ENCODE measurements around the gene LGMN. TPM values are rescaled to one million over a fixed set of nuclear protein-coding genes. Genes with fewer than 3 reads are reported as not detected.

The LGMN gene
- total RNA-seq, 2 donors from 2014 or later: 20.8 to 41.8 TPM

DNA sequence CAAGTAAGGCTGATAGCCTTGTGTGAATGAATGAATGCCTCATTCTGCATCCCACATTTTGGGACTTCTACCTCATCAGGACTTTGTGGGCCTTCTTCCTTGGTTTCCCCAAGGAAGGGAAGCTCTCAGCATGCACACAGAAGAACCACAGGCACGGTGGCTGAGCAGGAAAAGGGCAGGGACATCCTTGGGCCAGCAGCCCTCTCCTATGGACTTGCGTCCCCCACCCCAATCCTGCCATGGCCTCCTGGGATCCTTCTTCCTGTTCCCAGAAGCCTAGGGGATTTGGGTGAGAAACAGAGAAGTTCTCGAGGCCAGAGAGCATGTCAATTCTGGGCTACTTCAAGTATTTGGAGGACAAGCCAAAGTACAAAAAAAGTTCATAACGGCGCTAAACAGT is 69.7 kb downstream of the LGMN start:
- Histone ChIP-seq H3K9me3 (no peaks in the 10 kb centered on the region), H3K27me3 (no peaks in the 10 kb centered on the region), H3K4me3 (no peak overlapping the region), H3K27ac (no peak overlapping the region), H3K36me3 (replicated peaks in 1 of 2; ENCODE audit: insufficient read depth in 1 of 2, low read depth in 2 of 2) (no peaks in the 10 kb centered on the region), H3K4me1 (no peaks in the 10 kb centered on the region)
- no peak for TF ChIP-seq POLR2A (IDR thresholded peaks at IDR 0.05)
- TF ChIP-seq CTCF (IDR thresholded peaks at IDR 0.05): no peak
- WGBS, 2 donors: 67 to 69% methylated on average over 5 of the region's 5 CpGs
- ATAC-seq (no peak), DNase-seq (no peak)
- intact Hi-C loops (cut with DNase I): no loop called here

DNA sequence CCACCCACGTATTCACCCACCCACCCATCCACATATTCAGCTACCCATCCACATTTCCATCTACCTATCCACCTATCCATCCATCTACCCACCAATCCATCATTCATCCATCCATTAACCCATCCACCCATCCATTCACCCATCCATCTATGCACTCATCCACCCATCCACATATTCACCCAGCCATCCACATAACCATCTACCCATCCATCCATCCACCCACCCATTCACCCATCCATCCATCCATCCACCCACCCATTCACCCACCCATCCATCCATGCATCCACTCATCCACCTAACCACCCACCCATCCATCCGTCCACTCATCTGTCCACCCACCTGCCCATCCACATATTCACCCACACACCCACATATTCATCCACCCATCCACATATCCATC is 70.5 kb downstream of the LGMN start:
- no peak overlapping the region for H3K4me3 ChIP-seq
- no peaks in the 10 kb centered on the region for H3K9me3 ChIP-seq
- H3K27me3 ChIP-seq: no peaks in the 10 kb centered on the region
- DNase-seq: no peak
- H3K4me1 ChIP-seq: no peaks in the 10 kb centered on the region
- no peak for TF ChIP-seq CTCF (IDR thresholded peaks at IDR 0.05)
- TF ChIP-seq POLR2A (IDR thresholded peaks at IDR 0.05): no peak
- H3K27ac ChIP-seq: no peak overlapping the region
- H3K36me3 ChIP-seq (replicated peaks in 1 of 2; ENCODE audit: insufficient read depth in 1 of 2, low read depth in 2 of 2): no peaks in the 10 kb centered on the region
- intact Hi-C loops (cut with DNase I): no loop called here
- no peak for ATAC-seq
- WGBS, 2 donors: 67 to 77% methylated on average over 2 of the region's 2 CpGs

DNA sequence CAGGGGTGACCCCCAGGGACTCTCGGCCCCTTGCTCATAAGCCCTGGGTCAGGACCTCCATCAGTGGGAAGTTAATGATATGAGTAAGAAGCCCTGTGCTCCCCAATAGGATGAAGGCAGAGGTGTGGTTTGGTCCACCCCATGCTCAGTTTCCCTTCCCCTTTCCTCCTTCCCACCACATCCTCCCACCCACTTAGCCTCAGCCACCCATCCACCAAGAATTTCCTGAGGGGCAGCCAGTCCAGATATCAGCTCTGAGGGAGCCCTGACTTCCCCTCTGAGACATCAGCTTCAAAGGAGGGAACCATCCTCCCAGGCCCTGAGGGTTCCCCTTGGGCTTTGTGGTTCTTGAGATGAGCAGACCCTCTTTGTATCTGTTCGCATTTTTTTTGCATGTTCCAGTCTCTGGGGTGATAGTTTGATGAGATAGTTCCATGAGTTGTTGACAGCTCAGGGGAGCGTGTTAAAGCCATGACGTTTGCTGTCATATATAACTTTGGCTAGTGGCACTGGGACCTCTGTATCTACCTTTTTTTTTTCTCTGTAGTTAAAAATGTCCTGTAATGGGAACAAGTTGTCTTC is 71.2 kb downstream of the LGMN start:
- H3K36me3 ChIP-seq (replicated peaks in 1 of 2; ENCODE audit: insufficient read depth in 1 of 2, low read depth in 2 of 2): no peaks in the 10 kb centered on the region
- 61 to 81% methylated on average over 4 of the region's 4 CpGs for WGBS, 2 donors
- DNase-seq: no peak

DNA sequence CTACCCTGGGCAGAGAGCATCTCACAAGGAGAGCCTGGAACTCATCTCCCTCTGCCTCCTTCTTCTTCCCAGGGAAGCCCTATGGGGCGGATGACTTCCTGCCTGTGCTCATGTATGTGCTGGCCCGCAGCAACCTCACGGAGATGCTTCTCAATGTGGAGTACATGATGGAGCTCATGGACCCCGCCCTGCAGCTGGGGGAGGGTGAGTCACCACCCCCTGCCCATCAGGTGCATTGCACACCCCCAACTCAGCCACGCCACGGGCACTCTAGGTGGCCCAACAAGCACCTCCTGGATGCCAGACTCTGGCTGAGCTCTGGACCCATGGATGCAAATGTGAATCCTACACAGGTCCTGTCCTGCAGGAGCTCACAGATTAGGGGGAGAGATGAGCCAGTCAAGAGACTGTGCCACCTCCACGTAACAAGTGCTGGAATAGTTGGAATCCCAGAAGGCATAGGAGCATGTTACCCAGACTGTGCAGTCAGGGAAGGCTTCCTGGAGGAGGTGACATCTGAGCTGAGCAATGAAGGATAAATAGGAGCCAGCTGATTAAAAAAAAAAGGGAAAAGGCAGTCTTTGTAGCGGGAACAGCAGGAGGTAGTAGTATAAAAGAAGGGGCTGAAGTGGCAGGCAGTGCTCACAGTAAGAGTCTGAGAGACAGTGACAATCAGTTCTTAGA is 71.9 kb downstream of the LGMN start:
- Histone ChIP-seq H3K4me1 (no peaks in the 10 kb centered on the region), H3K9me3 (no peaks in the 10 kb centered on the region), H3K27me3 (no peaks in the 10 kb centered on the region), H3K27ac (no peak overlapping the region), H3K4me3 (no peak overlapping the region), H3K36me3 (replicated peaks in 1 of 2; ENCODE audit: insufficient read depth in 1 of 2, low read depth in 2 of 2) (no peaks in the 10 kb centered on the region)
- WGBS, 2 donors: 81 to 84% methylated on average over 8 of the region's 8 CpGs
- no peak for TF ChIP-seq CTCF (IDR thresholded peaks at IDR 0.05)
- no peak for TF ChIP-seq POLR2A (IDR thresholded peaks at IDR 0.05)
- intact Hi-C loops (cut with DNase I): no loop called here
- ATAC-seq (no peak), DNase-seq (no peak)

More for the DNA sequence above, 71.2 kb downstream of the LGMN start:
- H3K4me1 ChIP-seq: no peaks in the 10 kb centered on the region
- intact Hi-C loops (cut with DNase I): no loop called here
- H3K9me3 ChIP-seq: no peaks in the 10 kb centered on the region
- ATAC-seq: no peak
- no peaks in the 10 kb centered on the region for H3K27me3 ChIP-seq
- no peak overlapping the region for H3K4me3 ChIP-seq
- no peak overlapping the region for H3K27ac ChIP-seq
- TF ChIP-seq CTCF (IDR thresholded peaks at IDR 0.05) (no peak), POLR2A (IDR thresholded peaks at IDR 0.05) (no peak)

DNA sequence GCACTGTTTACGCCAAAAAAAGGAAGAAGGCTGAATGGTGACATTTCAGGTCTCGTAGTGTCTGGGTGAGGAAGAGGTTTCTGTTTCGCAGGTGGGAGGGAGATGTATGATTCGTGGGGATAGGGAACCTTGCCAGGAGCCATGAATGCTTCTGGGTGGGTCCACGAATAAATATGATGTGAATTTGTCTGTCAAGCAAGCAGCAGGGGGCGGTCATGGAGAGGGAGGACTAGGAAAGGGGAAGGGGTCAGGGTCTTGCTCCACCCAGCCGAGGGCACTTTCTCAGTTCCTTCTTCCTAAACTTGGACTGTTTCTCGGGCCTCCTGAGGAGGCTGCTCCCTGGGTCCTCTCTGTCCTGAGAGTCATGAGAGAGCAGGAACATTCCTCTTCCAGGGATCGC is 72.5 kb downstream of the LGMN start:
- TF ChIP-seq CTCF (IDR thresholded peaks at IDR 0.05) (no peak), POLR2A (IDR thresholded peaks at IDR 0.05) (no peak)
- no peaks in the 10 kb centered on the region for H3K9me3 ChIP-seq
- no peaks in the 10 kb centered on the region for H3K36me3 ChIP-seq (replicated peaks in 1 of 2; ENCODE audit: insufficient read depth in 1 of 2, low read depth in 2 of 2)
- no peaks in the 10 kb centered on the region for H3K27me3 ChIP-seq
- ATAC-seq (no peak), DNase-seq (no peak)
- no peak overlapping the region for H3K4me3 ChIP-seq
- no peaks in the 10 kb centered on the region for H3K4me1 ChIP-seq
- no peak overlapping the region for H3K27ac ChIP-seq
- intact Hi-C loops (cut with DNase I): no loop called here
- 51 to 67% methylated on average over 8 to 9 of the region's 9 CpGs for WGBS, 2 donors
